Spleen (tissue), 7 donors: Measurements from ENCODE around the gene SDK1.

Experiments
- POLR2A ChIP-seq, 3 donors: fragments of 450-650 bp; IDR thresholded peaks; one replicate each; pipeline ENCODE4 v1.5.1; 2017; ENCODE audit warnings: antibody characterized with exemption in 3 of 3, mild to moderate bottlenecking in 1 of 3
- TF ChIP-seq, protein P1 (sequence below), 11 experiments: fragments of 200-600 bp in 7 of 11; fragments of 450-650 bp in 4 of 11; sonication (generic) in 4 of 11; IDR thresholded peaks in 8 of 11; conservative IDR thresholded peaks in 3 of 11; 1 replicate in 7 of 11; 2 replicates in 4 of 11; pipeline versions ENCODE4 v1.4.0 to v1.8.0; 2016 to 2021; ENCODE audit warnings: antibody characterized with exemption in 11 of 11, inconsistent platforms in 4 of 11, mild to moderate bottlenecking in 1 of 11
- donor health status: DM: no; HTN: no; CAD: no; lungs with moderate emphysema.
- donor health status: DM: no; HTN: no; CAD: no.
- donor health status: DM: no; HTN: no; CAD: no.

DNA sequence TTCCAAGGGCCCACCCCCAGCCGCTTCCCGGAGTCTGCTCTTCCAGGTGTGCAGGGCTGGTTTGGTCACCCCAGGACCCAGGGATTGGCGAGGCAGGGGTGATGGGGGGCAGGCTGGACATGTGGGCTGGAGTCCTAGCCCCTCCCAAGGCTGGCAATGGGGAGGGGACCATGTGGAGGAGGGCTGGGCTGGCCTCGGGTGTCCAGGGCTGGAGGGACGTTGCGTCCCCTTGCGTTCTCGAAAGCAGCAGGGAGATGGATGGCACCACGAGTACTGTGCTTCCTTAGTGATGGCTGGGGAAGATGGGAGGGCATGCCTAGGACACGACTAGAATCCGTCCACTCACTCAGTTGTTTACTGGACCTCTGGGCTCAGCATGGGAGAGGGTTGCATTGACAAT lies 848.6 kb downstream of the SDK1 start:
- TF ChIP-seq, protein P1, sequence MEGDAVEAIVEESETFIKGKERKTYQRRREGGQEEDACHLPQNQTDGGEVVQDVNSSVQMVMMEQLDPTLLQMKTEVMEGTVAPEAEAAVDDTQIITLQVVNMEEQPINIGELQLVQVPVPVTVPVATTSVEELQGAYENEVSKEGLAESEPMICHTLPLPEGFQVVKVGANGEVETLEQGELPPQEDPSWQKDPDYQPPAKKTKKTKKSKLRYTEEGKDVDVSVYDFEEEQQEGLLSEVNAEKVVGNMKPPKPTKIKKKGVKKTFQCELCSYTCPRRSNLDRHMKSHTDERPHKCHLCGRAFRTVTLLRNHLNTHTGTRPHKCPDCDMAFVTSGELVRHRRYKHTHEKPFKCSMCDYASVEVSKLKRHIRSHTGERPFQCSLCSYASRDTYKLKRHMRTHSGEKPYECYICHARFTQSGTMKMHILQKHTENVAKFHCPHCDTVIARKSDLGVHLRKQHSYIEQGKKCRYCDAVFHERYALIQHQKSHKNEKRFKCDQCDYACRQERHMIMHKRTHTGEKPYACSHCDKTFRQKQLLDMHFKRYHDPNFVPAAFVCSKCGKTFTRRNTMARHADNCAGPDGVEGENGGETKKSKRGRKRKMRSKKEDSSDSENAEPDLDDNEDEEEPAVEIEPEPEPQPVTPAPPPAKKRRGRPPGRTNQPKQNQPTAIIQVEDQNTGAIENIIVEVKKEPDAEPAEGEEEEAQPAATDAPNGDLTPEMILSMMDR (IDR thresholded peaks at IDR 0.05 in 8 of 11, conservative IDR thresholded peaks at IDR 0.05 in 3 of 11): no peak
- no peak for TF ChIP-seq POLR2A (IDR thresholded peaks at IDR 0.05)
